Right lobe of liver (tissue), 4 donors: ENCODE results near the gene DOHH.

Source experiments
- POLR2A ChIP-seq: fragments of 450-650 bp; IDR thresholded peaks from one replicate; pipeline ENCODE4 v1.6.1; 2017; ENCODE audit warnings: antibody characterized with exemption, mild to moderate bottlenecking
- TF ChIP-seq, protein P1 (sequence below), 4 donors: fragments of 200-600 bp in 3 of 4; fragments of 450-650 bp in 1 of 4; IDR thresholded peaks; one replicate each; pipeline versions ENCODE4 v1.5.1 to v1.8.0; 2016 to 2022; ENCODE audit warnings: antibody characterized with exemption in 4 of 4, mild to moderate bottlenecking in 2 of 4
- donor health status: DM: no; HTN: no; CAD: no.
- donor health status: DM: no; HTN: no; CAD: no.
- donor health status: DM: no; HTN: yes; CAD: no.

DNA sequence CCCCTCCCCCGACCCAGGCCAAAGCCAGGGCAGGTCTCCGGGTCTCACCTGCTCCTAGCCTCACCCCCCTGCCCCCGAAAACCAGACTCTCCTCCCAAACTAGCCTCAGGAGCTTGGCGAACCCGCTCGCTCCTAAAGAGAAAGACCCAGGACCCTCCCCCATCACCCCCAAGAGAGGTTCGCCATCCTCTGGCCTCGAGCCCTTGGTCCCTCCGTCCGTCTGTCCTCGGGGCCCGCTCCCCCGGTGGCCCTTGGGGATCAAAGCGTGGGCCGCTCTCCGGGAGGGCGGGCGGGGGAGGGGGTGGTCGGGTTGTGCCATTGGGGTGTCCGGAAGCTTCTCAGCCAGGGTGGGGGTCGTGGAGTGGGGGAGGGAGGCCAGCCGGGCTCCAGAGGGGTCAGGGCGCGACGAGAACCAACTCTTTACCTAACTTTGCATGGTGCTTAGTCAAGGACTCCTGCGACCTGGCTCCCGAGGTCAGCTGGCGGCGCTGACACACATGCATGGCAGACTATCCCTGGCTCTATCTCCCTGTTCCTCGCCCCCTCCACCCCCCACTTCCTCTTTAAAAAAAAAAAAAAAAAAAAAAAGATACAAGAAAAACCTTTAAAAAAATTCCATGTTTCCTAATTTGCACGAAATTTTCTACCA, 35.8 kb downstream of the DOHH start:
- TF ChIP-seq, protein P1, sequence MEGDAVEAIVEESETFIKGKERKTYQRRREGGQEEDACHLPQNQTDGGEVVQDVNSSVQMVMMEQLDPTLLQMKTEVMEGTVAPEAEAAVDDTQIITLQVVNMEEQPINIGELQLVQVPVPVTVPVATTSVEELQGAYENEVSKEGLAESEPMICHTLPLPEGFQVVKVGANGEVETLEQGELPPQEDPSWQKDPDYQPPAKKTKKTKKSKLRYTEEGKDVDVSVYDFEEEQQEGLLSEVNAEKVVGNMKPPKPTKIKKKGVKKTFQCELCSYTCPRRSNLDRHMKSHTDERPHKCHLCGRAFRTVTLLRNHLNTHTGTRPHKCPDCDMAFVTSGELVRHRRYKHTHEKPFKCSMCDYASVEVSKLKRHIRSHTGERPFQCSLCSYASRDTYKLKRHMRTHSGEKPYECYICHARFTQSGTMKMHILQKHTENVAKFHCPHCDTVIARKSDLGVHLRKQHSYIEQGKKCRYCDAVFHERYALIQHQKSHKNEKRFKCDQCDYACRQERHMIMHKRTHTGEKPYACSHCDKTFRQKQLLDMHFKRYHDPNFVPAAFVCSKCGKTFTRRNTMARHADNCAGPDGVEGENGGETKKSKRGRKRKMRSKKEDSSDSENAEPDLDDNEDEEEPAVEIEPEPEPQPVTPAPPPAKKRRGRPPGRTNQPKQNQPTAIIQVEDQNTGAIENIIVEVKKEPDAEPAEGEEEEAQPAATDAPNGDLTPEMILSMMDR (IDR thresholded peaks at IDR 0.05), result no peak
- no peak for TF ChIP-seq POLR2A
